Dedifferentiated amniotic fluid mesenchymal stem cell (primary cell): ENCODE data around the gene S100PBP.

ENCODE experiments used
- DNase-seq: peaks from one replicate; pipeline ENCODE4 v3.0.0-alpha.2; 2016; ENCODE audit errors: extremely low spot score

The S100PBP gene

GRCh38 chr1:32869923-32870614, 52.6 kb downstream of the S100PBP start:
- no peak for DNase-seq

GRCh38 chr1:32870615-32871363, 53.3 kb downstream of the S100PBP start, which contains the start of gene FNDC5:
Gene FNDC5, minus strand, starts transcription at chr1:32870912.
- no peak for DNase-seq

- DNase-seq: no peak
Observed at GRCh38 chr1:32871364-32872191, 54.1 kb downstream of the S100PBP start.

- DNase-seq: no peak
Observed at GRCh38 chr1:32872192-32872460, 54.7 kb downstream of the S100PBP start.

GRCh38 chr1:32873484-32873883, 56.0 kb downstream of the S100PBP start:
- no peak for DNase-seq

GRCh38 chr1:32874860-32875752, 57.7 kb downstream of the S100PBP start:
- no peak for DNase-seq

- DNase-seq: no peak
Observed at GRCh38 chr1:32876341-32877210, 59.1 kb downstream of the S100PBP start.

- DNase-seq: no peak
Observed at GRCh38 chr1:32877211-32878110, 60.0 kb downstream of the S100PBP start.

GRCh38 chr1:32878183-32878582, 60.7 kb downstream of the S100PBP start:
- no peak for DNase-seq

- no peak for DNase-seq
Observed at GRCh38 chr1:32878637-32879041, 61.2 kb downstream of the S100PBP start.

GRCh38 chr1:32881291-32881690, 63.8 kb downstream of the S100PBP start:
- no peak for DNase-seq

- no peak for DNase-seq
Observed at GRCh38 chr1:32881871-32882850, 64.7 kb downstream of the S100PBP start.

GRCh38 chr1:32883338-32884031, 66.0 kb downstream of the S100PBP start:
- DNase-seq: no peak

GRCh38 chr1:32884032-32884372, 66.5 kb downstream of the S100PBP start:
- no peak for DNase-seq

- DNase-seq: no peak
Observed at GRCh38 chr1:32884726-32885125, 67.3 kb downstream of the S100PBP start.

- no peak for DNase-seq
Observed at GRCh38 chr1:32885676-32886003, 68.2 kb downstream of the S100PBP start.

- DNase-seq: no peak
Observed at GRCh38 chr1:32886004-32886827, 68.8 kb downstream of the S100PBP start, which contains the start of gene HPCA. Gene HPCA, plus strand, starts transcription at chr1:32886491. Its CDS starts 2,408 bp downstream, at chr1:32888899.
